ENCODE measurements around the gene FMO2. TPM values are rescaled to one million over a fixed set of nuclear protein-coding genes. Genes with fewer than 3 reads are reported as not detected.

Gene FMO2
- total RNA-seq, result not detected in 2 replicates

- H3K36me3 Mint-ChIP-seq (ENCODE audit: low read depth), result no peaks in the 10 kb centered on the region
- H3K27me3 Mint-ChIP-seq, result peaks cover 7% of the 10 kb centered on the region
- no peaks in the 10 kb centered on the region for H3K9me3 Mint-ChIP-seq
- no peak for DNase-seq
- intact Hi-C loops (cut with micrococcal nuclease), result loop anchor here (5.0 kb wide), 1 partner anchor 1258 kb away; no protein-coding TSS in a partner anchor
- H3K4me3 Mint-ChIP-seq, result no peak within 1 kb of the TSS
- no peaks in the 10 kb centered on the region for H3K4me1 Mint-ChIP-seq
- H3K27ac Mint-ChIP-seq, result no peak within 1 kb of the TSS
Observed at GRCh38 chr1:171185091-171185490, at the start of gene FMO2. Gene FMO2 (plus strand): TSS chr1:171185300. CDS start chr1:171185714, 414 bp downstream.

- no peaks in the 10 kb centered on the region for H3K36me3 Mint-ChIP-seq (ENCODE audit: low read depth)
- H3K9me3 Mint-ChIP-seq, result no peaks in the 10 kb centered on the region
- H3K4me1 Mint-ChIP-seq, result no peaks in the 10 kb centered on the region
- DNase-seq, result no peak
- no peak overlapping the region for H3K4me3 Mint-ChIP-seq
- intact Hi-C loops (cut with micrococcal nuclease), result no loop called here
- H3K27ac Mint-ChIP-seq, result no peak overlapping the region
- H3K27me3 Mint-ChIP-seq, result peaks cover 5% of the 10 kb centered on the region
Observed at GRCh38 chr1:171137580-171137979, 47.5 kb upstream of the FMO2 start.

- no peak for DNase-seq
- Mint-ChIP-seq H3K9me3 (no peaks in the 10 kb centered on the region), H3K4me3 (no peak overlapping the region), H3K27me3 (peaks cover 9% of the 10 kb centered on the region), H3K4me1 (no peaks in the 10 kb centered on the region), H3K36me3 (ENCODE audit: low read depth) (no peaks in the 10 kb centered on the region), H3K27ac (no peak overlapping the region)
- intact Hi-C loops (cut with micrococcal nuclease), result no loop called here
Observed at GRCh38 chr1:171138980-171139379, 46.1 kb upstream of the FMO2 start.

- Mint-ChIP-seq H3K4me3 (no peak overlapping the region), H3K27ac (no peak overlapping the region), H3K9me3 (no peaks in the 10 kb centered on the region), H3K27me3 (peaks cover 9% of the 10 kb centered on the region), H3K36me3 (ENCODE audit: low read depth) (no peaks in the 10 kb centered on the region), H3K4me1 (no peaks in the 10 kb centered on the region)
- no peak for DNase-seq
- intact Hi-C loops (cut with micrococcal nuclease), result no loop called here
Observed at GRCh38 chr1:171139890-171140289, 45.2 kb upstream of the FMO2 start.

- H3K4me1 Mint-ChIP-seq, result no peaks in the 10 kb centered on the region
- no peak overlapping the region for H3K27ac Mint-ChIP-seq
- no peaks in the 10 kb centered on the region for H3K9me3 Mint-ChIP-seq
- no peak for DNase-seq
- intact Hi-C loops (cut with micrococcal nuclease), result no loop called here
- peaks cover 9% of the 10 kb centered on the region for H3K27me3 Mint-ChIP-seq
- no peak overlapping the region for H3K4me3 Mint-ChIP-seq
- H3K36me3 Mint-ChIP-seq (ENCODE audit: low read depth), result no peaks in the 10 kb centered on the region
Observed at GRCh38 chr1:171140401-171140800, 44.7 kb upstream of the FMO2 start.

- no peaks in the 10 kb centered on the region for H3K9me3 Mint-ChIP-seq
- no peak overlapping the region for H3K27ac Mint-ChIP-seq
- peaks cover 9% of the 10 kb centered on the region for H3K27me3 Mint-ChIP-seq
- intact Hi-C loops (cut with micrococcal nuclease), result no loop called here
- no peaks in the 10 kb centered on the region for H3K4me1 Mint-ChIP-seq
- H3K4me3 Mint-ChIP-seq, result no peak overlapping the region
- DNase-seq, result no peak
- H3K36me3 Mint-ChIP-seq (ENCODE audit: low read depth), result no peaks in the 10 kb centered on the region
Observed at GRCh38 chr1:171140956-171141687, 44.0 kb upstream of the FMO2 start.

- Mint-ChIP-seq H3K36me3 (ENCODE audit: low read depth) (no peaks in the 10 kb centered on the region), H3K27me3 (peaks cover 9% of the 10 kb centered on the region), H3K4me1 (no peaks in the 10 kb centered on the region), H3K27ac (no peak overlapping the region), H3K4me3 (no peak overlapping the region), H3K9me3 (no peaks in the 10 kb centered on the region)
- intact Hi-C loops (cut with micrococcal nuclease), result no loop called here
- DNase-seq, result no peak
Observed at GRCh38 chr1:171141688-171142415, 43.2 kb upstream of the FMO2 start.

GRCh38 chr1:171142416-171143385, 42.4 kb upstream of the FMO2 start:
- intact Hi-C loops (cut with micrococcal nuclease), result no loop called here
- Mint-ChIP-seq H3K27me3 (peaks cover 9% of the 10 kb centered on the region), H3K27ac (no peak overlapping the region), H3K9me3 (no peaks in the 10 kb centered on the region), H3K4me3 (no peak overlapping the region), H3K36me3 (ENCODE audit: low read depth) (no peaks in the 10 kb centered on the region), H3K4me1 (no peaks in the 10 kb centered on the region)
- no peak for DNase-seq

GRCh38 chr1:171150156-171150555, 34.9 kb upstream of the FMO2 start:
- no peaks in the 10 kb centered on the region for H3K36me3 Mint-ChIP-seq (ENCODE audit: low read depth)
- H3K4me1 Mint-ChIP-seq, result no peaks in the 10 kb centered on the region
- no peak overlapping the region for H3K4me3 Mint-ChIP-seq
- H3K27me3 Mint-ChIP-seq, result no peaks in the 10 kb centered on the region
- no peak for DNase-seq
- H3K9me3 Mint-ChIP-seq, result no peaks in the 10 kb centered on the region
- H3K27ac Mint-ChIP-seq, result no peak overlapping the region
- intact Hi-C loops (cut with micrococcal nuclease), result no loop called here

GRCh38 chr1:171152549-171152948, 32.6 kb upstream of the FMO2 start:
- Mint-ChIP-seq H3K27me3 (no peaks in the 10 kb centered on the region), H3K4me1 (no peaks in the 10 kb centered on the region), H3K9me3 (no peaks in the 10 kb centered on the region), H3K27ac (no peak overlapping the region), H3K36me3 (ENCODE audit: low read depth) (no peaks in the 10 kb centered on the region), H3K4me3 (no peak overlapping the region)
- no peak for DNase-seq
- intact Hi-C loops (cut with micrococcal nuclease), result no loop called here

- H3K4me3 Mint-ChIP-seq, result no peak overlapping the region
- H3K27me3 Mint-ChIP-seq, result no peaks in the 10 kb centered on the region
- intact Hi-C loops (cut with micrococcal nuclease), result no loop called here
- no peaks in the 10 kb centered on the region for H3K9me3 Mint-ChIP-seq
- no peaks in the 10 kb centered on the region for H3K4me1 Mint-ChIP-seq
- no peak overlapping the region for H3K27ac Mint-ChIP-seq
- no peak for DNase-seq
- H3K36me3 Mint-ChIP-seq (ENCODE audit: low read depth), result no peaks in the 10 kb centered on the region
Observed at GRCh38 chr1:171155484-171155883, 29.6 kb upstream of the FMO2 start.

GRCh38 chr1:171158096-171158495, 27.0 kb upstream of the FMO2 start:
- H3K27me3 Mint-ChIP-seq, result no peaks in the 10 kb centered on the region
- H3K27ac Mint-ChIP-seq, result no peak overlapping the region
- H3K4me3 Mint-ChIP-seq, result no peak overlapping the region
- intact Hi-C loops (cut with micrococcal nuclease), result no loop called here
- H3K9me3 Mint-ChIP-seq, result no peaks in the 10 kb centered on the region
- H3K36me3 Mint-ChIP-seq (ENCODE audit: low read depth), result no peaks in the 10 kb centered on the region
- H3K4me1 Mint-ChIP-seq, result no peaks in the 10 kb centered on the region
- no peak for DNase-seq

GRCh38 chr1:171158551-171158950, 26.5 kb upstream of the FMO2 start:
- no peaks in the 10 kb centered on the region for H3K36me3 Mint-ChIP-seq (ENCODE audit: low read depth)
- intact Hi-C loops (cut with micrococcal nuclease), result no loop called here
- H3K27ac Mint-ChIP-seq, result no peak overlapping the region
- no peak for DNase-seq
- no peaks in the 10 kb centered on the region for H3K9me3 Mint-ChIP-seq
- H3K4me1 Mint-ChIP-seq, result no peaks in the 10 kb centered on the region
- no peak overlapping the region for H3K4me3 Mint-ChIP-seq
- H3K27me3 Mint-ChIP-seq, result no peaks in the 10 kb centered on the region

- Mint-ChIP-seq H3K27ac (no peak overlapping the region), H3K4me3 (no peak overlapping the region), H3K27me3 (no peaks in the 10 kb centered on the region), H3K36me3 (ENCODE audit: low read depth) (no peaks in the 10 kb centered on the region), H3K4me1 (no peaks in the 10 kb centered on the region), H3K9me3 (no peaks in the 10 kb centered on the region)
- intact Hi-C loops (cut with micrococcal nuclease), result no loop called here
- DNase-seq, result no peak
Observed at GRCh38 chr1:171159148-171159547, 26.0 kb upstream of the FMO2 start.
